LNCaP clone FGC (cell line): ENCODE measurements around the gene TNIK.

ENCODE experiments used
- DNase-seq: peaks from one replicate; pipeline ENCODE4 v3.0.0-alpha.2; 2011; ENCODE audit warnings: low read depth
- H3K4me3 ChIP-seq: 2 replicates; pipeline ENCODE4 v1.5.1; 2011; ENCODE audit warnings: mild to moderate bottlenecking, low read depth, low read length, control low read depth
- TF ChIP-seq, protein P1 (sequence below): IDR thresholded peaks from 2 replicates; pipeline ENCODE4 v1.5.1; 2012; ENCODE audit warnings: mild to moderate bottlenecking; ENCODE audit not compliant: control insufficient read depth, insufficient read depth; ENCODE audit errors: extremely low read depth

Gene TNIK

GRCh38 chr3:171266034-171266739 is 194.0 kb downstream of the TNIK start:
- TF ChIP-seq, protein P1, sequence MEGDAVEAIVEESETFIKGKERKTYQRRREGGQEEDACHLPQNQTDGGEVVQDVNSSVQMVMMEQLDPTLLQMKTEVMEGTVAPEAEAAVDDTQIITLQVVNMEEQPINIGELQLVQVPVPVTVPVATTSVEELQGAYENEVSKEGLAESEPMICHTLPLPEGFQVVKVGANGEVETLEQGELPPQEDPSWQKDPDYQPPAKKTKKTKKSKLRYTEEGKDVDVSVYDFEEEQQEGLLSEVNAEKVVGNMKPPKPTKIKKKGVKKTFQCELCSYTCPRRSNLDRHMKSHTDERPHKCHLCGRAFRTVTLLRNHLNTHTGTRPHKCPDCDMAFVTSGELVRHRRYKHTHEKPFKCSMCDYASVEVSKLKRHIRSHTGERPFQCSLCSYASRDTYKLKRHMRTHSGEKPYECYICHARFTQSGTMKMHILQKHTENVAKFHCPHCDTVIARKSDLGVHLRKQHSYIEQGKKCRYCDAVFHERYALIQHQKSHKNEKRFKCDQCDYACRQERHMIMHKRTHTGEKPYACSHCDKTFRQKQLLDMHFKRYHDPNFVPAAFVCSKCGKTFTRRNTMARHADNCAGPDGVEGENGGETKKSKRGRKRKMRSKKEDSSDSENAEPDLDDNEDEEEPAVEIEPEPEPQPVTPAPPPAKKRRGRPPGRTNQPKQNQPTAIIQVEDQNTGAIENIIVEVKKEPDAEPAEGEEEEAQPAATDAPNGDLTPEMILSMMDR = no peak
- no peak overlapping the region for H3K4me3 ChIP-seq
- no peak for DNase-seq

DNA sequence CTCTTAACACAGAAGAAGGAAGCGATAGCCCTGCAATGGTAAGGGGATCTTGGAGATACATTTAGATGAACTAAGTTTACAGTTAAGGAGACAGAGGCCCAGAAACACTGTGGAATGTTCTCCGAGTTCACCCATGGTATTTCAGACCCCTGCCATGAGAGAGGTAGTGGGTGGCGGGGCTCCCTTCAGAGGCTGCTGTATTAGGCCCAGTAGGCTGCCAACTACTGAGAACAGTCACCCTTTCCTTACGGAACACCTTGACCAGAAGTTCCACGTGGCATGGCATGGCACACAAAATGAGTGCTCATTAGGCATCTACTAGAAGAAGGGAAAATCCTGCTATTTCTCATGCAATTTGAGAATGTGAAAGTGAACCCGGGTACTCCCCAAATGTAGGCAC is 195.4 kb downstream of the TNIK start:
- TF ChIP-seq, protein P1 = no peak
- DNase-seq = no peak
- no peak overlapping the region for H3K4me3 ChIP-seq

DNA sequence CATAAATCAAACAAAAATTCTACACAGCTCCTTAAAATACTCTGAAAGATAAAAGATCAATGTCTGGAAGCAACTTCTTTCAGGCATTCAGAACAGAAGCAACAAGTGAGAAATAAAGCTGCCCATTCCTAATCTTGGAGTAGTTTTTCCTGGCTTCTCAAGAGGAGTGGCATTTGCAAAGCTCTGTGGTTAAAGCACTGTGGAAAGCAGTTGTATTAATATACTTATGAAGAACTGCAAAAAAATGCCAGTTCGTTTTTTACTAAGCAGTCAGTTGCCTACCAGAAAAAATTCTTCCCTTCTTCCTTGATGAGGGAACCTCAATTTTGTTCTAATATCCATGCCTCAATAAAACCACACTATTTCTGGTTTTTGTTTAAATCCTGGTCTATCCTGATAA is 197.8 kb downstream of the TNIK start:
- TF ChIP-seq, protein P1 = no peak
- H3K4me3 ChIP-seq = no peak overlapping the region
- no peak for DNase-seq

DNA sequence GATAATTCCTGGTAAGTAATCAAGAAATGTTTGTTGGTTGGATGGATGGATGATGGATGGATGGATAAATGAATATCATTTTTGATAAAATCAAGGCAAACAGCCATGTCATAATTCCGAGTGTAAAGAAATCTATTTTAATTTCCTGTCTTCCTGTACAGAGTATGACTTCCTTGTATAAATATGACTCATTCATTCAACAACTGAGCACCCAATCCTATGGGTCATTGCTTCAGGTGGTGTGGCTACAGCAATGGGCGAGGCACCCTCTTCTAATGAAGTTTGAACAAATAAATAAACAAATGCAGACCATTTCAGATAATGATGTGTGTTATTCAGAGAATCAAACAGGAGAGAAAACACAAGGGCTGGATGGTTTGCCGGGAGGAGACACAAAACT is 198.7 kb downstream of the TNIK start:
- no peak for DNase-seq
- no peak overlapping the region for H3K4me3 ChIP-seq
- TF ChIP-seq, protein P1 = no peak

GRCh38 chr3:171260899-171261298 is 199.3 kb downstream of the TNIK start:
- DNase-seq = no peak
- H3K4me3 ChIP-seq = no peak overlapping the region

DNA sequence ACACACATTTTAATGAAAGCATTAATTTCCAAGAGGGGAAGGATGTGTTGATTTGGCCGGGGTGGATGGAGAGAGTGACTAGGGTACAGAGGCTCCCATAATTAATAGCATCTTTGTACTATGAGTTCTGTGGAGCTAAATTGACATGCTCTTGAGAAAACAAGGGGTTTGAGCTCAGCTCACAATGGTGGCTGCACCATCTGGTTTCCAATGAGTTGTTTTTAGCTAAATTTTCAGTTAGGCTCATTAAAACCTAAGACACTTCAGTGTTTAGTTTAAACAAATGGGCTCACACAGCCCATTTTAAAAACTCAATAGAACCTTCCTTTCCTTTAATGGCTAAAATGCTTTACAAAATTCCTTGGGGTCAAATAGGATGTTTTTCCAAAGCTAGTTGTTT is 199.7 kb downstream of the TNIK start:
- H3K4me3 ChIP-seq = no peak overlapping the region
- TF ChIP-seq, protein P1 = no peak
- DNase-seq = no peak

More at GRCh38 chr3:171260899-171261298, 199.3 kb downstream of the TNIK start:
- TF ChIP-seq, protein P1 = no peak

DNA sequence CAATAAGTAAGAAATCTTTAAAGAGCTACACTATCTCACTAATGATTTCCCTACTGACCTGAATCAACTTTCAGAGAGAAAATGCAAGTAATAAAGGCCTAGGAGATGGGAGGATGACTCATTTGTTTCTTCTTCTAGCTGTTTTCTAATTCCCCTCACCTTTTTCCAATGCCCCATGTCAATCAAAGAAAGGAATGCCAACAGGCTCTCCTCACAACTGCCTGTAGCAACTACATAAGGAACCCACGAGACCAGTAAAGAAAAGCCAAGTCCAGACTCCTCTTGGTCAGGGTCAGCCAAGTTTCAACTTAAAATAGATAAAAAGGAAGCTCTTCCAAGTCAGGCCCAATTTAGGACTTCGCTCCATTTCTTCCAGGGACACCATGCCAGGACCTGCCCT is 201.9 kb downstream of the TNIK start:
- TF ChIP-seq, protein P1 = no peak
- no peak for DNase-seq
- no peak overlapping the region for H3K4me3 ChIP-seq
